ENCODE results near the gene ERF. TPM values are rescaled to one million over a fixed set of nuclear protein-coding genes. Genes with fewer than 3 reads are reported as not detected.
A peak's percentile ranks its signal among the peaks of the same experiment; 100 is the strongest.

Gene ERF
- total RNA-seq, 2 experiments from 2014 or later = 56.5 to 57.9 TPM

DNA sequence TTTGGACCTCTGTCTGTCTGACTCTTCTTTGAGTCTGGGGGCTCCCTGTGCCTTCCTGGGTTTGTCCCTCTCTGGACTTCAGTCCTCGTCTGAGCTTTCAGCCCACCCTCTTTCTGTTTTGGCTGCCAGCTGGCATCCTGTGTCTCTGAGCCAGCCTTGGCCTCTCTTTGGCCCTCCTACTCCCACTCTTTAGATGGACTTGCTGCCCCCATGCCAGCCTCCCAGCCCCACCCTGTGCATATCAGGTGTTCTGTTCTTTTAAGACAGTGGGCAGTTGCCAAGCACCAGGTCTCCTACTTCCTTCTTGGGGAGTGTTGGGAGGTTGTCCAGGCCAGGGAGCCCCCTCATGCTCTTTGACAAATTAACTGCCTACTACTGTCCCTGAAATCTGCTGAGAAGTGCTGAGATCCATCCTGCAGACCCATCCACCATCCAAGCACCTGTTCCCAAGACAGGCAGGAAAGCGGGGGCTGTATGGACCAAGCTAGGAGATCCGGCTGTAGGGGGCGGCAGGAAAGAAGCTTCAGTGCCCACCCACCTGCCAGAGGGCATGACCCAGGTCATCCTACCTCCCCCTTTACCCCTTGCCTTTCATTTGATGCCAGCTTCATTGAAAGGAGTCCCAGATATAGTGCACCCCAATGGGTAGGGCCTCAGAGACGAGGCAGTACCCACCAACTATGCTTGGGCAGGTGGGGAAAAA lies 23.7 kb upstream of the ERF start:
- H3K27ac Mint-ChIP-seq = peak overlapping the region; percentile 94
- H3K4me3 Mint-ChIP-seq = peak overlapping the region; percentile 86
- DNase-seq = no peak
- ChIA-PET POLR2A (no interaction called here), CTCF (interaction anchor here (1.0 to 5.0 kb wide), 12 partner anchors 8 to 155 kb away, joined by 3 to 36 read pairs (median 8); partner anchors contain the start of genes CIC, GSK3A and POU2F2)
- H3K36me3 Mint-ChIP-seq (ENCODE audit: low read depth) = peaks cover 24% of the 10 kb centered on the region
- H3K9me3 Mint-ChIP-seq = no peaks in the 10 kb centered on the region
- H3K27me3 Mint-ChIP-seq = no peaks in the 10 kb centered on the region
- peaks cover 60% of the 10 kb centered on the region for H3K4me1 Mint-ChIP-seq

DNA sequence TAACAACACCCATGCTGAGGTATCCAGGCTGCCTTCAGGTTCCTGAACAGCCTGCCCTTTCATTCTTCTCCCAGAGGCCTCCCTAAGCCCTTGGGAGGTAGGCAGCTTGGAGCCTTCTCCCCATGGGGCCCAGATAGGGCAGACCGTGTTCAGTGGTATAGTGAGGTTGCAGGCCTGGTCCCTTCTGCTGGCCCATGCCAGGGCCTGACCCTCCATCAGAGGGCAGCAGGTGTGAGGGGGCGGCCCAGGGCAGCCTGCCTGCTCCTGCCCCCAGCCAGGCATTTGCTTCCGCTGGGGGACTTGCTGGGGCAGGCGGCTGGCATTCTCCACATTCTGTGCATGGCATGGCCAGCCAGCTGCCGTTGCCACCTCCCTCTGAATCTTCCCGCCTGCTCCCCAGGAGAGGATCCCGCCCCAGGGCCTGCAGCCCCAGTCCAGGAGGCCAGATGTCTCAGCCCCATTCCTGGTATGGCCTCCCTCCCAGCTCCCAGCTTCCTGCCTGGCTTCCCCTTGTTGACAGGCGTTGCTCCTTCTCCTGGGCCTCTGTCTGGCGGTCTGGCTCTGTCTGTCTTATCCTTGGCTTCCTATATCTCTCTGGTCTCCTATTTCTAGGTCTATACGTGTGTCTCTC lies 23.0 kb upstream of the ERF start:
- peaks cover 60% of the 10 kb centered on the region for H3K4me1 Mint-ChIP-seq
- H3K9me3 Mint-ChIP-seq = no peaks in the 10 kb centered on the region
- POLR2A ChIA-PET = no interaction called here
- peak overlapping the region; percentile 77 for H3K27ac Mint-ChIP-seq
- CTCF ChIA-PET = interaction anchor here (1.0 to 5.0 kb wide), 3 partner anchors 34 to 154 kb away, joined by 3 to 36 read pairs (median 9); partner anchors contain the start of gene GSK3A
- DNase-seq = no peak
- peak overlapping the region; percentile 86 for H3K4me3 Mint-ChIP-seq
- H3K36me3 Mint-ChIP-seq (ENCODE audit: low read depth) = peaks cover 29% of the 10 kb centered on the region
- H3K27me3 Mint-ChIP-seq = no peaks in the 10 kb centered on the region

DNA sequence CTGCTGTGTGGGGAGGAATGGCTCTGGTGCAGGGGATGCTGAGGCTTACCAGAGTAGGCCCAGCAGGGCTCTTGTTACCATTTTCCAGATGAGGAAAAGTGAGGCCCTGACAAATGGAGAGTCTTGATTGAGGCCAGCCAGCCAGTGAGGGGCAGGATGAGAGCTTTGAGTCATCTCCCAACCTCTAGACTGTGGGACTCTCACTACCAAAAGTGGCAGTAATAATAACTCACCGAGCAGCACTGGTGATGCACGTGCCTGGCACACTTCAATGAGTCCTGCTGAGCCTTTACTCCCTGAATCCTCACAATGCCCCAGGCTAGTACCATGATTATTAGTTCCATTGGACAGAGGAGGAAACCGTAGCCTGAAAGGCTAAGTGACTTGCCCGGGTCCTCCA lies 21.9 kb upstream of the ERF start:
- no peaks in the 10 kb centered on the region for H3K9me3 Mint-ChIP-seq
- peaks cover 52% of the 10 kb centered on the region for H3K4me1 Mint-ChIP-seq
- H3K4me3 Mint-ChIP-seq = no peak overlapping the region
- CTCF ChIA-PET = interaction anchor here (0.6 to 5.0 kb wide), 3 partner anchors 10 to 33 kb away, joined by 3 to 36 read pairs (median 3); partner anchors contain the start of gene GSK3A
- POLR2A ChIA-PET = interaction anchor here (0.6 kb wide), 1 partner anchor 174 kb away, joined by 12 read pairs; no protein-coding TSS in a partner anchor
- H3K27me3 Mint-ChIP-seq = no peaks in the 10 kb centered on the region
- peaks cover 29% of the 10 kb centered on the region for H3K36me3 Mint-ChIP-seq (ENCODE audit: low read depth)
- DNase-seq = no peak
- H3K27ac Mint-ChIP-seq = peak overlapping the region; percentile 61

- Mint-ChIP-seq H3K4me3 (no peak overlapping the region), H3K27me3 (no peaks in the 10 kb centered on the region), H3K4me1 (peaks cover 52% of the 10 kb centered on the region), H3K9me3 (no peaks in the 10 kb centered on the region), H3K36me3 (ENCODE audit: low read depth) (peaks cover 33% of the 10 kb centered on the region), H3K27ac (peak overlapping the region; percentile 61)
- ChIA-PET POLR2A (interaction anchor here (0.6 kb wide), 1 partner anchor 174 kb away, joined by 12 read pairs; no protein-coding TSS in a partner anchor), CTCF (interaction anchor here (0.6 to 5.0 kb wide), 3 partner anchors 9 to 32 kb away, joined by 3 to 36 read pairs (median 3); partner anchors contain the start of gene GSK3A)
- no peak for DNase-seq
Observed at GRCh38 chr19:42276284-42276683, 21.4 kb upstream of the ERF start.

DNA sequence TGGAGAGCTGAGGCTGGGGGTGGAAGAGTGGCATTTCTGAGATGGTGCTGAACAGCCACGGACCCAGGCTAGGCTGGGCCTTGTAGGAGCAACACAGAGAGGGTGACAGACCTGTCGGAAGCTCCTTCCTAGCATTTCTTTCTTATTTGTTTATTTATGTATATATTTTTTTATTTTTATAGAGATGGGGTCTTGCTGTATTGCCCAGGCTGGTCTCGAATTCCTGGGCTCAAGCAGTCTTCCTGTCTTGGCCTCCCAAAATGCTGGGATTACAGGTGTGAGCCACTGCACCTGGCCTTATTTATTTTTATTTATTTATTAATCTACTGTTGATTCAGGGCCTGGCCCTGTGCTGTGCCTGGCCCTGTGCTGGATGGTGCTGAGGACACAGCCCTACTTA lies 20.6 kb upstream of the ERF start:
- Mint-ChIP-seq H3K9me3 (no peaks in the 10 kb centered on the region), H3K4me3 (no peak overlapping the region), H3K4me1 (peaks cover 57% of the 10 kb centered on the region), H3K27me3 (no peaks in the 10 kb centered on the region), H3K27ac (peak overlapping the region; percentile 72), H3K36me3 (ENCODE audit: low read depth) (peaks cover 34% of the 10 kb centered on the region)
- ChIA-PET CTCF (no interaction called here), POLR2A (no interaction called here)
- DNase-seq = no peak

GRCh38 chr19:42275103-42275502 lies 20.2 kb upstream of the ERF start:
- Mint-ChIP-seq H3K36me3 (ENCODE audit: low read depth) (peaks cover 37% of the 10 kb centered on the region), H3K9me3 (no peaks in the 10 kb centered on the region), H3K4me3 (no peak overlapping the region), H3K27ac (peak overlapping the region; percentile 72), H3K27me3 (no peaks in the 10 kb centered on the region), H3K4me1 (peaks cover 61% of the 10 kb centered on the region)
- ChIA-PET POLR2A (no interaction called here), CTCF (no interaction called here)
- no peak for DNase-seq

DNA sequence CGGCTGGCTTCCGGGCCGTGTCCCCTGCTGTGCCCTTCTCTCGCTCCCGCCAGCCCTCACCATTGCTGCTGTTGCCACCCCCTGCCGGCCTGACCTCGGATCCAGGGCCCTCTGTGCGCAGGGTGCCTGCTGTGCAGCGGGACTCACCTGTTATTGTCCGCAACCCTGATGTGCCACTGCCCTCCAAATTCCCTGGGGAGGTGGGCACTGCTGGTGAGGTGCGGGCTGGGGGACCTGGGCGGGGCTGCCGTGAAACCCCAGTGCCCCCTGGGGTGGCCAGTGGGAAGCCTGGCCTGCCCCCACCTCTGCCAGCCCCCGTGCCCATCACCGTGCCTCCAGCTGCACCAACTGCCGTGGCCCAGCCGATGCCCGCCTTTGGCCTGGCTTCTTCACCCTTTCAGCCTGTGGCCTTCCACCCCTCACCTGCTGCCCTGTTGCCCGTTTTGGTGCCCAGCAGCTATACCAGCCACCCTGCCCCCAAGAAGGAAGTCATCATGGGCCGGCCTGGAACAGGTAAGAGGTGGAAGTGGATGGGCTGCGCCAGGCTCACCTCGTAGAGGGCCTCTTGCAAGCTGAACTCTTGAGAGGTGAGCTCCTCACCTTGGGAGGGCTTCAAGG lies 19.2 kb upstream of the ERF start:
- no peak overlapping the region for H3K4me3 Mint-ChIP-seq
- H3K4me1 Mint-ChIP-seq = peaks cover 62% of the 10 kb centered on the region
- ChIA-PET POLR2A (no interaction called here), CTCF (interaction anchor here (0.6 kb wide), 1 partner anchor 177 kb away, joined by 3 read pairs; no protein-coding TSS in a partner anchor)
- no peaks in the 10 kb centered on the region for H3K27me3 Mint-ChIP-seq
- no peak for DNase-seq
- H3K27ac Mint-ChIP-seq = peak overlapping the region; percentile 19
- H3K9me3 Mint-ChIP-seq = no peaks in the 10 kb centered on the region
- peaks cover 32% of the 10 kb centered on the region for H3K36me3 Mint-ChIP-seq (ENCODE audit: low read depth)

GRCh38 chr19:42273407-42274064 lies 18.6 kb upstream of the ERF start:
- POLR2A ChIA-PET = no interaction called here
- H3K27me3 Mint-ChIP-seq = no peaks in the 10 kb centered on the region
- H3K36me3 Mint-ChIP-seq (ENCODE audit: low read depth) = peaks cover 32% of the 10 kb centered on the region
- H3K9me3 Mint-ChIP-seq = no peaks in the 10 kb centered on the region
- CTCF ChIA-PET = interaction anchor here (0.6 kb wide), 1 partner anchor 178 kb away, joined by 3 read pairs; no protein-coding TSS in a partner anchor
- no peak for DNase-seq
- H3K27ac Mint-ChIP-seq = no peak overlapping the region
- H3K4me3 Mint-ChIP-seq = no peak overlapping the region
- peaks cover 56% of the 10 kb centered on the region for H3K4me1 Mint-ChIP-seq

GRCh38 chr19:42272989-42273406 lies 18.1 kb upstream of the ERF start:
- DNase-seq = no peak
- no peak overlapping the region for H3K27ac Mint-ChIP-seq
- no peaks in the 10 kb centered on the region for H3K27me3 Mint-ChIP-seq
- ChIA-PET POLR2A (no interaction called here), CTCF (interaction anchor here (0.9 kb wide), 1 partner anchor 24 kb away, joined by 3 read pairs; no protein-coding TSS in a partner anchor)
- no peak overlapping the region for H3K4me3 Mint-ChIP-seq
- no peaks in the 10 kb centered on the region for H3K9me3 Mint-ChIP-seq
- peaks cover 52% of the 10 kb centered on the region for H3K4me1 Mint-ChIP-seq
- peaks cover 29% of the 10 kb centered on the region for H3K36me3 Mint-ChIP-seq (ENCODE audit: low read depth)

- no peak for DNase-seq
- CTCF ChIA-PET = interaction anchor here (0.9 kb wide), 1 partner anchor 24 kb away, joined by 3 read pairs; no protein-coding TSS in a partner anchor
- H3K4me1 Mint-ChIP-seq = peaks cover 57% of the 10 kb centered on the region
- no peaks in the 10 kb centered on the region for H3K27me3 Mint-ChIP-seq
- POLR2A ChIA-PET = no interaction called here
- no peaks in the 10 kb centered on the region for H3K9me3 Mint-ChIP-seq
- H3K4me3 Mint-ChIP-seq = no peak overlapping the region
- no peak overlapping the region for H3K27ac Mint-ChIP-seq
- peaks cover 29% of the 10 kb centered on the region for H3K36me3 Mint-ChIP-seq (ENCODE audit: low read depth)
Observed at GRCh38 chr19:42272535-42272897, 17.6 kb upstream of the ERF start.

DNA sequence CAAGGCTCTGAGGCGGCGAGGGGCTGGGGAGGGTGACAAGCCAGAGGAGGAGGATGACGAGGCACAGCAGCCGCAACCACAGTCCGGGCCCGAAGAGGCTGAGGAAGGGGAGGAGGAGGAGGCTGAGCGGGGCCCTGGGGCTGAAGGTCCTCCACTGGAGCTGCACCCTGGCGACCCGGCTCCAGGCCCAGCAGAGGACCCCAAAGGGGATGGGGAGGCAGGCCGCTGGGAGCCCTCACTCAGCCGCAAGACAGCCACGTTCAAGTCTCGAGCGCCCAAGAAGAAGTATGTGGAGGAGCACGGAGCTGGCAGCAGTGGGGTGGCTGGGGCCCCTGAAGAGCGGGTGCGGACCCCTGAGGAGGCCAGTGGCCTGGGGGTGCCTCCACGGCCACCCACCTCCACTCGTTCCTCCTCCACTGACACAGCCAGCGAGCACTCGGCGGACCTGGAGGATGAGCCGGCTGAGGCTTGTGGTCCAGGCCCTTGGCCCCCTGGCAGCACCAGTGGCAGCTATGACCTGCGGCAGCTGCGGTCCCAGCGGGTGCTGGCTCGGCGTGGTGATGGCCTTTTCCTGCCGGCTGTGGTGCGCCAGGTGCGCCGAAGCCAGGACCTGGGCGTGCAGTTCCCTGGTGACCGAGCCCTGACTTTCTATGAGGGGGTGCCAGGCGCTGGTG lies 17.1 kb upstream of the ERF start:
- Mint-ChIP-seq H3K27ac (peak overlapping the region; percentile 99), H3K36me3 (ENCODE audit: low read depth) (peaks cover 29% of the 10 kb centered on the region), H3K4me1 (peaks cover 54% of the 10 kb centered on the region), H3K27me3 (no peaks in the 10 kb centered on the region), H3K9me3 (no peaks in the 10 kb centered on the region), H3K4me3 (no peak overlapping the region)
- DNase-seq = no peak
- ChIA-PET POLR2A (no interaction called here), CTCF (interaction anchor here (0.9 to 3.8 kb wide), 3 partner anchors 8 to 27 kb away, joined by 3 to 31 read pairs (median 8); no protein-coding TSS in a partner anchor)

GRCh38 chr19:42271045-42271419 lies 16.1 kb upstream of the ERF start:
- Mint-ChIP-seq H3K4me3 (no peak overlapping the region), H3K4me1 (peaks cover 44% of the 10 kb centered on the region), H3K27ac (peak overlapping the region; percentile 99), H3K27me3 (no peaks in the 10 kb centered on the region), H3K9me3 (no peaks in the 10 kb centered on the region), H3K36me3 (ENCODE audit: low read depth) (peaks cover 28% of the 10 kb centered on the region)
- ChIA-PET POLR2A (interaction anchor here (1.9 kb wide), 1 partner anchor 24 kb away, joined by 6 read pairs; no protein-coding TSS in a partner anchor), CTCF (interaction anchor here (2.1 to 3.8 kb wide), 3 partner anchors 9 to 28 kb away, joined by 8 to 31 read pairs (median 8); partner anchors contain the start of gene GSK3A)
- DNase-seq = no peak
